SIG-M5 treated with dmso at 0.1 percent for 504 hours (cell line): ENCODE data around the gene SRGAP3.

Experiments used
- DNase-seq: peaks from one replicate; lab custom pipeline; 2025; ENCODE audit not compliant: unreplicated experiment; lab: John Stamatoyannopoulos, UW

The SRGAP3 gene

DNA sequence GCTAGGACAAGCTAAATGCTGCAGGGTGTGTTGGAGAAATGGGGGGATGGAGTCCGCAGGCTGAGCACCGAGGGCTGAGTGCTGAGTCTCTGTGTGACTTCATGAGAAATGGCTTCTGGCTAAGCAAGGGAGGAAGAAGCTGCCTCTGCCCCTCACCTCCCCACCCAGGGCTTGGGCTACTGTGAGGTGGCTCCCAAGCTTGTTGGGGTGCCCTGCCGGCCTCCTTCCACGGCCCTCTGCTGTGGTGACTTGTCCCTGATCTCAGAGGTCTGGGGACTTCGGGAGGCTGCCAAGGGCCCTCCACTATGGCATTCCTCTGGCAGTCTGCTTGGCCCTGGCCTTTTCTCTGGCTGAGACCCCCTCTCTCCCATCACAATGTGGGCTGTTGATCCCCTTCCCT is 256.1 kb downstream of the SRGAP3 start:
- no peak for DNase-seq

DNA sequence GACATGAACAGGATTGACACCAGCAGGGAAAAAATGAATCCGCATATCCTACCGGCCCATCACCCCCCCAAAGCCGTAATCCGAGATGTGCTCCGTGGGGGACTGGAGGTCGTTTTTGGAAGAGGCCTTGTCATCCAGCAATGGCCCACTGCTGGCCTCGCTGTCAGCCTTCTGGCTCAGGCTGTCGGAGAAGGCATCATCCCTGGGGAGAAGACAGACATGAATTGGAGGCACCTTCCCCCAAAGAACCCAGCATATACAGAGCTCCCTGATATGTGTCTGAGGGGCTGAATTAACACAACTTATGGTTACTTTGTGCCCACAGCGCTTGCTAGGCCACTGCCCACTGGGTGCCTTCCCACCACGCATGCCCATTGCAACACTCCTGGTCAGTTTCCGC is 256.6 kb downstream of the SRGAP3 start:
- no peak for DNase-seq

DNA sequence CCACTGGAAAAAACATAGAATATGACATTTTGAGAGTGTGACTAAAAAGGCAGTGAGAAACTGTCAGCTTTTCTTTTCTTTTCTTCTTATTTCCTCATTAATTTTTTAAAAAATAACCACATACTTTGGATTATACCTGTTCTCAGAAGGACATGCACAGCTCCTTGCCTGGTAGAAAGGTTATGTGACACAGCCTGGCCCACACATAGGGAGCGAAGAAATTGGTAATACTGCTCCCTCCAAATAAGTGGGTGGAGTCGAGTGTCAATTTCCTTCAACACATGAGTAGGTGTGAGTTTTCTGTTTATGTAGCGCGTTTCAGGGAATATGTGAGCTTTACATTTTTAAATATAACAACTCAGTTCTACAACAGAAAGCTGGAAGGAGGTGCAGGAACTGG is 257.2 kb downstream of the SRGAP3 start:
- DNase-seq, result no peak

DNA sequence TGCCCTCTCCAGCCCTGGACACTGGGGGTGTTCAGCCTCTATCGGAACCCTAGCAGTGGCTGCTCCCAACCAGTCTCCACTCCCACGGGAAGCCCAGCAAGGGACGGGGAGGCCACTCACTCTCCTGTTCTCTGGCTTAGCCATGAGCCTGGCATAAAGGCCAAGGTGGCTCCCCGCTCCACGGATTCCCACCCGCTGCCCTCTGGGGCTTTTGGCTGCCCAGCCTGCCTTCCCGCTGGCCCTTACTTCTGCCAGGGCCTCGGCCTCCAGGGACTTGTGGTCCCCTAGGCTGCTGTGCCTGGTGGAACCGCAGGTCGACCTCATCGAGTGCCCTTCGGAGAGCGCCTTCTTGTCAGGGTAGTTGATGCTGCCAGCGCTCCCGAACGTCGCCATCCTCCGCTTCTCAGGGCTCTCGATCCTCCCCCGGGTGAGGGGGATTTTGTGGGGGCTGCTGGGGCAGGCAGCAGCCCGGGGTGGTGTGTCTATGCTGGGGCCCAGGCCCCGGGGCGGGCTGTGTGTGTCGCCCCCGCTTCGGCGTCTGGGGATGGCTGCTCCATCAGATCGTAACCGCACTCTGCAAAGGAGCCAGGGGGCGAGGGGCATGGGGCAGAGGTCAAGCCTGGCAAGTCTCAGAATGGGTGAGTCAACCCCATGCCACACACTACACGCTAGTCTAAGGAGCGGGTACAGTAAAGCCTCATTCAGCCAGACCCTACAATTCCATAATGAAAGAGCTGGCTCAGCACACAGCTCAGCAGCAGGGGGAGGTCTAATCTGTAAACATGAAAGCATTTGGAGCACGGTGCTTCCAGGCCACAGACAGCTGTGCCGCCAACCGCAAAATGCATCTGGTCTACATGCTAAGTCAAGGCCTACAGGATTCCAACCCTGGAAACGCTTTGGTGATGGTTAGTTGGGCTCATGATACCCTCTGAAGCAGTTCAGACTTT is 258.9 kb downstream of the SRGAP3 start:
- DNase-seq, result no peak

GRCh38 chr3:8988791-8989558 is 260.5 kb downstream of the SRGAP3 start:
- no peak for DNase-seq

DNA sequence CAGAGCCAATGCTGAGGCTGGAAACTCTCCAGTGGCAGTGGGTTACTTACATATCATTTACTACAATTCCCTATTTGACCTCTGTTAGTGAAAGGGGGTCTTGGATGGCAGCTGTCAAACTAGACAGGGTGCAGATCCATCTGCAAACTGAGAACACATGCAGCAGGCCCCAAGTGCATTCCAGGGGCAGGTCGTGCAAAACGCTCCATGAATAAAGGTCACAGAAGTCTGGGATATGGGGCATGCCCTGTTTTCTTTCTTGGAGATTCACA is 261.1 kb downstream of the SRGAP3 start:
- DNase-seq, result no peak

DNA sequence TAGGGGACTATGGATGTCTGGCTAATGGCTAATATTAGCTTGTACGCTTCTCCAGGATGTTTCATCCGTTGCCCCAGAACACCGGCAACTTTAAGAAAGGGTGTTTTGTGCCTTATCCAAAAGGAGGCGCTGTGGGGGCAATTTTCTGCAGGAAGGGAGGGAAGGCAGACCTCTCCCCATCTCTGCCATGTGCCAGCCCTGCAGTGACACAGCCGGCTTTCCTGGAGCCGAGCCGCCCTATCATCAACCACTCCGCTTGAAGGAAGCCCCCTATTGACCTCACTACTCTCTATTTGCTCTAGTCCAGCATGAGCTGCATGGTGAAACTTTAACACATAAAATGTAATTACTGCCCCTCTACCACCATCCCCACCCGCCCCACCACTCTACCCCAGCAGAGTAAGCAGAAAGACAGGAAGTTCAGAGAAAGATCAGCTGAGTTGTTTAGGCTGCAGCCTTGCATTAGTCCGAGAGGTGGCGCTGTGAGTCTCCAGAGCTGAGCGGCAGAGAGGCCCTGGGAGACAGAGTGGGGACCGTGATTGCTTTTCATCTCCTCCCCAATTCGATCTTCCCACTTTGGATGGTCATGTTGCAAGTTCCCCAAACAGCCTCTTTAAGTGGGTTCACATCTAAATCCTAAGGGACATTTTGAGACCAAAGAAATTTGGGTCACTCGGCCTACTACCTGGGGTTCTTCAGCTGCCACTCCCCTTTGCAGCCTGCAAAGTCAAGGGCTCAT is 261.6 kb downstream of the SRGAP3 start:
- peak; percentile 77 for DNase-seq

DNA sequence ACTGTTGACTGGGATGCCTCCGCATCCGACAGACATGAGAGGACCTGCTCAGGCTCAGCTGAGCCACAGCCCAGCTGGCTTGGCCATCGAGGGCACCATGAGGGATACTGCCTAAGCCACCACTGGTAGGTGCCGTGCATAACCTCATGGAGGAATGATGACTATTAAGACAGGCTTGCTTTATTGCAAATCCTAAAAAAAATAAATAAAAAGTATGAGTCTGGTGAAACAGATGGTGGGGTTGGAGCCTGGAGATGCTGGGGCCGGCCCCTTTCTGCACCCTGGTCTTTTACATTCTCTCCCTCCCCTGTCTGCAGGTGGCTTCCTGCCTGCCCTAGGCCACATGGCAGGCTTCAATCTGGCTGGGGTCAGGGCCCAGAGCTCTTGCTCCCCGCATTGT is 262.2 kb downstream of the SRGAP3 start:
- no peak for DNase-seq

GRCh38 chr3:8986741-8987140 is 262.7 kb downstream of the SRGAP3 start:
- DNase-seq, result no peak

DNA sequence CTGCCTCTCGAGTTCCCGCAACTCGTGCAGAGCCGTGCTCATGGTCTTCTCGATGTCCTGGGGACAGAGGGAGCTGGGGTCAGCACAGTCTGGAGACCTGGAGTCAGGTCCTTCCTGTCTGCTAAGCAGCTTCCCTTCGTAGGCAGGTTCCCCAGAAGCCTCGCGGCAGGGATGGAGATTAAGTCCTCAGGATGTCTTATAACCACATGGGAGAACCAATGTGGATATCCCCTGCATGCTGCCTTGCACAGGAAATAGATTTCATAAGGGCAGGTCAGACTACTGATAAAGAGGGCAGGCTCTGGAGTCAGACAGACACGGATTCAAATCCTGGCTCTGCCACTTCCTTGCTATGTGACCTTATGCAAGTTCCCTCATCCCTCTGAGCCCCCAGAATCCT is 263.6 kb downstream of the SRGAP3 start:
- no peak for DNase-seq

- DNase-seq, result no peak
These were observed 264.0 kb downstream of the SRGAP3 start for GRCh38 chr3:8985411-8985831.

- DNase-seq, result no peak
These were observed 264.9 kb downstream of the SRGAP3 start for GRCh38 chr3:8984526-8984925.

DNA sequence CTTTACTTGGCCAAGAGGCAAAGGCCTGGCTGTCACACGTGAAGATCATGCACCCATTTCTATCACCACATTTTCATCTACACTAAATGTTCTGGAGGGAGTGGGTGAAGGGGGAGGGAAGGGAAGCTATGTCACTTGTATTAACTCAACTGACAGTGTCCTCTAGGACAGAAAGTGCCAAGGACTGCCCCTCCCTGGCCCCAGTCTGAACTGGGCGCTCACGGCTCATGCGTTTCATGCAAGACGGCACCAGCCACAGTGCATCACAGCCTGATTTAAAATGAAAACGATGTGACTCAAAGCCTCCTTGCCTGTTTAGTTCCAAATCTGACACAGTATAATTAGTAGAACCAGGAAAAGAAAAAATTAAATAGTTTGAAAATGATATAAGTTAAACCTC is 265.4 kb downstream of the SRGAP3 start:
- no peak for DNase-seq

DNA sequence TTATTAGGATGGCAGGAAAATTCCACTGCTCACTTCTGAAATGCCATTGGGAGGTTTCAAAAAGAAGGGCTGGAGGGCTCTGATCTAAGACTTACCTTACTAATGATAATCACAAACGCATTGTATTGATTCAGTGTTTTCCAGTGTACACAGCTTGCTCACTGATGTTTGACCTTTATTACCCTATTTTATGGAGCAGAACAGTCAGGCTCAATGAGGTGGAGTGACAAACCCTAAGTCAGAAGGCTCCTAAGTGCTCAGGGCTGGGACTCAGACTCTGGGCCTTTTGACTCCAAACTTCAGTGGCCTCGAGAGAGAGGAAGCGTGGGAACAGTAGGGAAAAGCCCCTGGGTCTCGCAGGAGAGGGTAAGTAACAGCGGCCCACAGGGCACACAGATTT is 265.9 kb downstream of the SRGAP3 start:
- DNase-seq, result no peak

DNA sequence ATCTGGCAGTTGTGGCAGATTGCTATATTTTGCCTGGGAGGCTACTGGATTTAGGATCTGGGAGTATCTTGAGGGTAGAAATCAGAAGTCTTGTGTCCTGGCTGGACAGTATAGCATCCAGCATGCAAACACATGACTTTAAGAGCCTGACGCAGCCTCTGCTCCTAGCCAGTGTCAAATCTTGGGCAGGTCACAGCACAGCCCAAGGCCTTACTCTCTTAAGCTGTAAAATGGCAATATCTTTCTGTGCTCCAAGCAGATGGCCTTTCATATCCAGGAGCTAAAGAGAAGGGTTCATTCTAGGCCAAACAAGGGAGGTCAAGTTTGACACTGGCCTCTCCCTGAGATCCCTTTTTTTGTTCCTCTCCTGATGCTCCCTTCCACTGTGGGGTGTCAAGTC is 266.4 kb downstream of the SRGAP3 start:
- no peak for DNase-seq

GRCh38 chr3:8982509-8982908 is 266.9 kb downstream of the SRGAP3 start:
- DNase-seq, result peak; percentile 37

- no peak for DNase-seq
These were observed 267.7 kb downstream of the SRGAP3 start for GRCh38 chr3:8981700-8982099.

- no peak for DNase-seq
These were observed 268.1 kb downstream of the SRGAP3 start for GRCh38 chr3:8981296-8981695.

- DNase-seq, result peak; percentile 13
These were observed 268.6 kb downstream of the SRGAP3 start for GRCh38 chr3:8980756-8981257.

GRCh38 chr3:8979262-8979661 is 270.2 kb downstream of the SRGAP3 start:
- no peak for DNase-seq

- no peak for DNase-seq
These were observed 270.9 kb downstream of the SRGAP3 start for GRCh38 chr3:8978551-8978950.
